Activated CD4-positive, CD25-positive, alpha-beta regulatory T cell treated with anti-CD3 and anti-CD28 coated beads, Interleukin-2, amount 50 U/mL, for 16 hours (primary cell): ENCODE results near the gene THSD4.
"Not testable (repeated sequence)": the region's sequence is repeated elsewhere in the genome, so short reads cannot be mapped to it uniquely, and the experiment has no call there.

Source experiments
- DNase-seq: peaks from one replicate; pipeline ENCODE4 v3.0.0-alpha.2; 2020; ENCODE audit warnings: low read depth, low spot score

The THSD4 gene

GRCh38 chr15:71424765-71425164, 309.5 kb downstream of the THSD4 start:
- DNase-seq: no peak

- DNase-seq: no peak
Observed at GRCh38 chr15:71425388-71425787, 310.1 kb downstream of the THSD4 start.

- no peak for DNase-seq
Observed at GRCh38 chr15:71426792-71427191, 311.5 kb downstream of the THSD4 start.

GRCh38 chr15:71430782-71431181, 315.5 kb downstream of the THSD4 start:
- no peak for DNase-seq

GRCh38 chr15:71431343-71432336, 316.4 kb downstream of the THSD4 start:
- no peak for DNase-seq

GRCh38 chr15:71433402-71433801, 318.1 kb downstream of the THSD4 start:
- no peak for DNase-seq

GRCh38 chr15:71434774-71435173, 319.5 kb downstream of the THSD4 start:
- no peak for DNase-seq

- no peak for DNase-seq
Observed at GRCh38 chr15:71435552-71435951, 320.3 kb downstream of the THSD4 start.

- no peak for DNase-seq
Observed at GRCh38 chr15:71436854-71437253, 321.6 kb downstream of the THSD4 start.

GRCh38 chr15:71437404-71437803, 322.1 kb downstream of the THSD4 start:
- no peak for DNase-seq

- DNase-seq: no peak
Observed at GRCh38 chr15:71437919-71438318, 322.6 kb downstream of the THSD4 start.

- DNase-seq: not testable (repeated sequence)
Observed at GRCh38 chr15:71439478-71439877, 324.2 kb downstream of the THSD4 start.

- no peak for DNase-seq
Observed at GRCh38 chr15:71440489-71441110, 325.3 kb downstream of the THSD4 start.

GRCh38 chr15:71443538-71443937, 328.3 kb downstream of the THSD4 start:
- DNase-seq: peak; percentile 2

GRCh38 chr15:71444032-71444810, 328.9 kb downstream of the THSD4 start:
- DNase-seq: no peak

- no peak for DNase-seq
Observed at GRCh38 chr15:71444866-71445590, 329.8 kb downstream of the THSD4 start.

GRCh38 chr15:71447328-71448250, 332.3 kb downstream of the THSD4 start:
- DNase-seq: no peak

- DNase-seq: no peak
Observed at GRCh38 chr15:71448688-71449114, 333.4 kb downstream of the THSD4 start.

- no peak for DNase-seq
Observed at GRCh38 chr15:71449363-71449762, 334.1 kb downstream of the THSD4 start.

GRCh38 chr15:71449956-71450355, 334.7 kb downstream of the THSD4 start:
- DNase-seq: no peak
